Aorta (tissue), 5 donors: ENCODE data around the gene PTPRK. TPM values are rescaled to one million over a fixed set of nuclear protein-coding genes. Genes with fewer than 3 reads are reported as not detected.

Source experiments
- ATAC-seq: fragments of 200-7000 bp; cut with Tn5 transposase; one replicate; pipeline ENCODE4 v1.9.1; 2022; ENCODE audit warnings: moderate library complexity; ENCODE audit not compliant: low FRiP score
- DNase-seq, 2 donors: peaks; one replicate each; pipeline ENCODE4 v3.0.0-alpha.2; 2020
- H3K27ac ChIP-seq, 2 donors: one replicate each; pipeline ENCODE4 v1.5.1; 2013; ENCODE audit warnings: low read length in 2 of 2, mild to moderate bottlenecking in 2 of 2, moderate library complexity in 2 of 2, control low read depth in 1 of 2, inconsistent platforms in 1 of 2, low read depth in 1 of 2
- H3K27me3 ChIP-seq, 2 donors: one replicate each; pipeline ENCODE4 v1.6.1; 2013; ENCODE audit warnings: control low read depth in 1 of 2, low read length in 1 of 2, mild to moderate bottlenecking in 1 of 2, moderate library complexity in 1 of 2; ENCODE audit not compliant: insufficient read depth in 2 of 2, control insufficient read depth in 1 of 2
- H3K36me3 ChIP-seq, 2 donors: one replicate each; pipeline ENCODE4 v1.6.1; 2013; ENCODE audit warnings: control low read depth in 1 of 2, low read length in 1 of 2, mild to moderate bottlenecking in 1 of 2; ENCODE audit not compliant: insufficient read depth in 2 of 2, control insufficient read depth in 1 of 2
- H3K4me1 ChIP-seq, 2 donors: one replicate each; pipeline ENCODE4 v1.6.1; 2013; ENCODE audit warnings: low read length in 2 of 2, control low read depth in 1 of 2, mild to moderate bottlenecking in 1 of 2, moderate library complexity in 1 of 2; ENCODE audit not compliant: insufficient read depth in 2 of 2, control insufficient read depth in 1 of 2
- H3K4me3 ChIP-seq, 2 donors: one replicate each; pipeline ENCODE4 v1.5.1; 2013; ENCODE audit warnings: low read length in 2 of 2, control low read depth in 1 of 2, mild to moderate bottlenecking in 1 of 2
- H3K9me3 ChIP-seq: one replicate; pipeline ENCODE4 v1.6.1; 2013; ENCODE audit warnings: mild to moderate bottlenecking, low read length; ENCODE audit not compliant: control insufficient read depth
- WGBS, 2 donors: extraction: QIAGEN DNeasy Blood & Tissue Kit; methylation state at CpG; one replicate each; pipeline ENCODE4 v1.1.7; 2013; 5-methylcytosine and 5-hydroxymethylcytosine counted together
- intact Hi-C, 2 donors: fragments of 100-400 bp; cut with DNase I; formaldehyde crosslinking; loops; one replicate each; pipeline versions ENCODE4 v1.14.2 to v1.15.0; 2022
- polyA plus RNA-seq, 2 donors: library from polyadenylated mRNA; stranded (reverse); fragments of 200-250 nt; gene quantifications; one replicate each; pipeline ENCODE4 v1.2.3, GENCODE V29; 2013
- total RNA-seq, 2 donors: library from RNA; stranded (reverse); fragmentation: NEBNext Ultra II Directional; extraction: Animal tissue kit (Norgen Biotek cat#: 25700); gene quantifications; one replicate each; pipeline ENCODE4 v1.2.1, GENCODE V29; 2021
- donor health status: healthy with polysubstance abuse.
- donor health status: Bipolar disorder and iron deficiency.
- donor health status: DM: no; HTN: no; CAD: no.
- donor health status: DM: no; HTN: no; CAD: no.
- donor health status: DM: yes; HTN: yes; CAD: no.

PTPRK gene
- total and polyA plus RNA-seq, 4 donors: 3.9 to 50.6 (median 24.9) TPM

DNA sequence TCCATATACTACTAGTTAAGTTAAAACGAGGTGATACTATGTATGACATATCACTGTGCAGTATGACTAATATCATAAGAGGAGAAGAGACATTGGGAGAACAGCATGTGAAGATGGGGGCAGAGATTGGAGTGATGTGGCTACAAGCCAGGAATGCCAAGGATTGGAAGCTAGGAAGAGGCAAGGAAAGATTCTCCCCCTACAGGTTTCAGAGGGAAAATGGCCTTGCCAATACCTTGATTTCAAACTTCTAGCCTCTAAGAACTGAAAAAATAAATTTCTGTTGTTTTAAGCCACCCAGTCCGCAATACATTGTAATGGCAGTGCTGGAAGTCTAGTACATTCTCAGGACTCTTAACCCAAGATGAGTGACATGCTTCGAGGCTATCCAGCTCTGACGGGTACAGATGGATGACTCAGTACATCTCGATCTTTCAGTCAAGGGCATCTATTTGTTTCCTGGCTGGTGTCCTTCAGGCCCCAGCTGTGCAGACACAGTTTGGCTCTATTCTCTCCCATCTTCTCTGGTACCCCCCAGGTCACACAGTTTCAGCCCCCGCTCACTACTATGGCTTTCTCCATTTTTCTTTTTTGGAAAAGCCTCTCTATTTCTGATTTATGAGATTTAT, 564.0 kb downstream of the PTPRK start:
- H3K4me1 ChIP-seq: no peaks in the 10 kb centered on the region
- H3K36me3 ChIP-seq: no peaks in the 10 kb centered on the region
- no peak overlapping the region for H3K4me3 ChIP-seq
- H3K27me3 ChIP-seq: no peaks in the 10 kb centered on the region
- no peak overlapping the region for H3K27ac ChIP-seq
- no peak for ATAC-seq
- no peaks in the 10 kb centered on the region for H3K9me3 ChIP-seq
- no peak for DNase-seq
- intact Hi-C loops: no loop called here
- 82 to 86% methylated on average over 6 of the region's 6 CpGs for WGBS, 2 donors

DNA sequence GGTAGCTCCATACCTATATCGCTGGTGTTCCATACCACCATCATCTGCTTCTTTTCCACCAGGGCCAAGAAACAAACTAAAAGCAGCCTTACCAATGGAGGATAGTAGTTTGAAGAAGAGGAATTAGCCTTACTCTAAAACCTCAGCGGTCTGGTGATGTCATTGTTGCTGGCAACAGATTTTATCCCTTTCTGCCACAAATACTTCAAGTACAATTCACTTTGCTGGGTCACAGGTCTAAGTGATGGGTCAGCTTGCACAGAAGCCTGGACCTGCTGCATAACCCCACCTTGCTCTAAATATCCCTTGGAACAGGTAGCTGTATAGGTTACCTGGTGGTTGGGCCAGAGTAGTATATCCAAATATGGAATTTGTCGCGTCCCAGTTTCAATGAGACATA, 566.3 kb downstream of the PTPRK start:
- 94 to 96% methylated on average over 4 of the region's 4 CpGs for WGBS, 2 donors
- no peaks in the 10 kb centered on the region for H3K27me3 ChIP-seq
- H3K9me3 ChIP-seq: no peaks in the 10 kb centered on the region
- no peak for ATAC-seq
- intact Hi-C loops: no loop called here
- H3K4me1 ChIP-seq: no peaks in the 10 kb centered on the region
- no peak for DNase-seq
- H3K4me3 ChIP-seq: no peak overlapping the region
- no peak overlapping the region for H3K27ac ChIP-seq
- no peaks in the 10 kb centered on the region for H3K36me3 ChIP-seq

DNA sequence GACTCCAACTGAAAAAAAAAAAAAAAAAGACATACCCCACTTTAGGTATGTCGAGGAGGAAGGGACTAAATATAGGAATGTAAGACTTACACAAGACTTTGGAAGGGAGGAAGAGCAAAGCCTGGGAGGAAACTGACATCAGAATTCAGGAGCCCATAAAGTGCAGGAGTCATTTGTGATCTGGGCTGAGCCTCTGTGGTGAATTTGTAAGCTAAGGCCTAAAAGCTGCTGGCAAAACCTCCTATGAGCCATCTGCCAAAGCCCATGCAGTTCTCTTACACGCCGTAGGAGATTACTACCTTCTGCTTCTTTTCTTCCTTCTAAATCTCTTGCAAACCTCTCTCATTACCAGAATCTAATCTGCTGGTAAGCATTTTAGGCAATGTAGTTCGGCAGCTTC, 567.6 kb downstream of the PTPRK start:
- DNase-seq: no peak
- WGBS, 2 donors: 85 to 92% methylated on average over 4 of the region's 4 CpGs
- no peaks in the 10 kb centered on the region for H3K27me3 ChIP-seq
- no peak for ATAC-seq
- H3K27ac ChIP-seq: no peak overlapping the region
- no peaks in the 10 kb centered on the region for H3K4me1 ChIP-seq
- no peaks in the 10 kb centered on the region for H3K9me3 ChIP-seq
- no peaks in the 10 kb centered on the region for H3K36me3 ChIP-seq
- intact Hi-C loops: no loop called here
- H3K4me3 ChIP-seq: no peak overlapping the region

DNA sequence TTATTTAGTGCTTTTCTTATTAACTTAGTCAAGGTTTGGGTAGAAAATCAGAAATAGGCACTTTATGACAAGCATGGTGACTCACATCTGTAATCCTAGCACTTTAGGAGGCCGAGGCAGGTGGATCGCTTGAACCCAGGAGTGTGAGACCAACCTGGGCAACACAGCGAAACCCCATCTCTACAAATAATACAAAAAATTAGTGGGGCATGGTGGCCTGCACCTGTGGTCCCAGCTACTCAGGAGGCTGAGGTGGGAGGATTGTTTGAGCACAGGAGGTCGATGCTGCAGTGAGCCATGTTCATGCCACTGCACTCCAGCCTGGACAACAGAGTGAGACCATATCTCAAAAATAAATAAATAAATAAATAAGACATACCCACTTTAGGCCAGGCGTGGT, 568.2 kb downstream of the PTPRK start:
- Histone ChIP-seq H3K27ac (no peak overlapping the region), H3K36me3 (no peaks in the 10 kb centered on the region), H3K9me3 (no peaks in the 10 kb centered on the region), H3K4me1 (no peaks in the 10 kb centered on the region), H3K4me3 (no peak overlapping the region), H3K27me3 (no peaks in the 10 kb centered on the region)
- ATAC-seq (no peak), DNase-seq (no peak)
- 98 to 100% methylated on average over 5 of the region's 5 CpGs for WGBS, 2 donors
- intact Hi-C loops: no loop called here

DNA sequence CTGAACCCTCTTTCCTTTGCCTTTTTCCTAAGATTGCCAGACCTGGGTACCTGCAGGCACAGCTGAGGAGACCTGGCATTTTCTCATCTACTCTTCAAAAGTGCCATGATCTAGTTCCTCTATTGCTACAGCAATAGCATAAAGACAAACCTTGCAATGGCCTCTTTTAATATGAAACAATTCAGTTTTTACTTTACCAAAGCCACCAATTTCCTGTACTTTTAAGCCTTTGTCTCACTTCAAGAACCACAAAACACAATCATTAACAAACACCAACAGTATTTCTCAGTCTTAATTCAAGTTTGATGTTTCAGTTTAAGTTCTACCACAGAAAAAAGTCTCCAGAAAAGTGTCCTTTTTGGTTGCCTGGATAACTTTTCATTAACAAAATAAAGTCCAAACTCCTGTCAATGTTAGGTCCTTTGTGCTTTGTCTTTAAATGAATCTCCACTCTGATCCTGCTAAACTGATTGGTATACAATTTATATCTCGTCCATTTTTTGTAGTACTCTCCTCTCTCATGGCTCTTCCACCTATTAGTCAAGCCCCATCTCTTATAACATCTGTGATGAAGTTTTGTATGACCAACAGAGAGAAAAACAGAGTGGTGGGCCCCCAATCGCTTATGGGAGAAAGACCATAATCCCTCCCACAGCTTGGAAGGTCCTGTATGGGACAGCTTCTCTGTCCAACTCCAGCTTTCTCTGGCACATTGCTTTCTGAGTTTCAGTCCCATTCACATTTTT, 569.1 kb downstream of the PTPRK start:
- ATAC-seq (no peak), DNase-seq (no peak)
- WGBS, 2 donors: 80 to 81% methylated on average over 2 of the region's 2 CpGs
- Histone ChIP-seq H3K27me3 (no peaks in the 10 kb centered on the region), H3K27ac (no peak overlapping the region), H3K36me3 (no peaks in the 10 kb centered on the region), H3K4me1 (no peaks in the 10 kb centered on the region), H3K9me3 (no peaks in the 10 kb centered on the region), H3K4me3 (no peak overlapping the region)
- intact Hi-C loops: no loop called here

DNA sequence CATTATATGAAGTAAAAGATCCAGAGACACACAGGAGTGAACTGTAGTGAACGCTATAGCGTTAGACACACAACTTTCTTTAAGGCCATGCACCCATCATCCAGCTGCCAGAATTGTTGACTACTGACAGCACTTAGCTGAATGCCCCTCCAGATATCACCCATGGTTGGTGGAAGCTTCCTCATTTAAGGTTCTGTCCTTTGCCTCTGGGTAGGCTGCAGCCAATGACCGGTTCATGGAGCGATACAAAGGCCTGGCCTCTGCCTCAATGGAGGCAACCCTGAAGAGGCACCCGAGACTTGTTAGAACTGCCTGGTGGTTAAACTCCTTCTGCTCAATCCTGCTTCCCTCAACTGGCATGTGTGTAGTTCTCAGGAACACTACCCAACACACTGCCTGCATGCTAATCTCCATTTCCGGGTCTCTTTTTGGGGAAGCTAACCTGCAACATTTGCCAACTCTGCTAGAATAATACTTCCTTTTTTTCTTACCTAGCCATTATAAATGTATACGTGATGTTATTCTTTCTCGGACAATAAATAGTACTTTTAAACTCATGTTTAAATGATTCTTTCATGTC, 569.7 kb downstream of the PTPRK start:
- no peak overlapping the region for H3K4me3 ChIP-seq
- ATAC-seq: no peak
- H3K9me3 ChIP-seq: no peaks in the 10 kb centered on the region
- H3K27me3 ChIP-seq: no peaks in the 10 kb centered on the region
- WGBS, 2 donors: 80 to 84% methylated on average over 8 of the region's 8 CpGs
- H3K36me3 ChIP-seq: no peaks in the 10 kb centered on the region
- DNase-seq: no peak
- no peaks in the 10 kb centered on the region for H3K4me1 ChIP-seq
- no peak overlapping the region for H3K27ac ChIP-seq
- intact Hi-C loops: no loop called here

DNA sequence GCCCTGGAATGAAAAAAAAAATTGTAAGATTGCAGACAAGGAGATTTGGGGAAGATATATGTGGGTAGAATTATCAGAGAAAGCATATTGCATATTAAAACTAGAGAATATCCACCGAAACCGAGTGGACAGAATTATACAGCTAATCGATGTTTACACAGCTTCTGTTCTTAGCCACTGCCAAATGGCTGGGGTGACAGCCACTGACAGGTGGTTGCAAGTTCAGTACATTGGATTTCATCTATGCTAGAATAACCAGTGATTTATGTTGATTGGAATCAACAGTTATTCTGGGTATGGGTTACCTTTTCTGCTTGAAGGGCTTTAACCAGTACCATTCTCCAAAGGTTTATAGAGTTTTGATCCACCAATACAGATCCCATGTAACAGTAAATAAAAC, 571.1 kb downstream of the PTPRK start:
- Histone ChIP-seq H3K4me3 (no peak overlapping the region), H3K9me3 (peaks cover 1% of the 10 kb centered on the region), H3K27ac (no peak overlapping the region), H3K27me3 (no peaks in the 10 kb centered on the region), H3K36me3 (no peaks in the 10 kb centered on the region), H3K4me1 (no peaks in the 10 kb centered on the region)
- WGBS, 2 donors: 85 to 93% methylated on average over 3 of the region's 3 CpGs
- ATAC-seq: no peak
- intact Hi-C loops: no loop called here
- no peak for DNase-seq

DNA sequence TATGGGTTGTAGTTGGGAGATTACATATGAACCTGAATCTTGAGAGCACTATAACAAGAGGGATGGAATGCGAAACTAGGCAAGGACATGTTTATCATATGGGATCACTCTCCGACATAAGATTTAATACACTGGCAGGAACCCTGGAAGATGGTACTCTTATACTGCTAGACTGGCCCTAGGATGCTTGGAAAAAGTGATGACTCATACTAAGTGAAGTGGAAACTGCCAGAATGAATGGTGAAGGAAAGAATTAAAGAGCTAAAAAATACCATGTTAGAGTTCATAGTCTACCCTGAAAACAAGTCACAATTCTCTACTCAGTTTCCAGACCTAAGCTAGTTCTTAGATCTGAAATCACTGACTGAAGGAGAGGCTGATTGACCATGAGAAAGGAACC, 574.0 kb downstream of the PTPRK start:
- no peaks in the 10 kb centered on the region for H3K4me1 ChIP-seq
- DNase-seq (no peak), ATAC-seq (no peak)
- no peaks in the 10 kb centered on the region for H3K27me3 ChIP-seq
- H3K9me3 ChIP-seq: peaks cover 1% of the 10 kb centered on the region
- no peak overlapping the region for H3K27ac ChIP-seq
- 91 to 95% methylated on average over 2 of the region's 2 CpGs for WGBS, 2 donors
- intact Hi-C loops: no loop called here
- H3K4me3 ChIP-seq: no peak overlapping the region
- H3K36me3 ChIP-seq: no peaks in the 10 kb centered on the region
